ENCODE measurements around the gene IREB2. TPM values are rescaled to one million over a fixed set of nuclear protein-coding genes. Genes with fewer than 3 reads are reported as not detected.

The IREB2 gene, protein sequence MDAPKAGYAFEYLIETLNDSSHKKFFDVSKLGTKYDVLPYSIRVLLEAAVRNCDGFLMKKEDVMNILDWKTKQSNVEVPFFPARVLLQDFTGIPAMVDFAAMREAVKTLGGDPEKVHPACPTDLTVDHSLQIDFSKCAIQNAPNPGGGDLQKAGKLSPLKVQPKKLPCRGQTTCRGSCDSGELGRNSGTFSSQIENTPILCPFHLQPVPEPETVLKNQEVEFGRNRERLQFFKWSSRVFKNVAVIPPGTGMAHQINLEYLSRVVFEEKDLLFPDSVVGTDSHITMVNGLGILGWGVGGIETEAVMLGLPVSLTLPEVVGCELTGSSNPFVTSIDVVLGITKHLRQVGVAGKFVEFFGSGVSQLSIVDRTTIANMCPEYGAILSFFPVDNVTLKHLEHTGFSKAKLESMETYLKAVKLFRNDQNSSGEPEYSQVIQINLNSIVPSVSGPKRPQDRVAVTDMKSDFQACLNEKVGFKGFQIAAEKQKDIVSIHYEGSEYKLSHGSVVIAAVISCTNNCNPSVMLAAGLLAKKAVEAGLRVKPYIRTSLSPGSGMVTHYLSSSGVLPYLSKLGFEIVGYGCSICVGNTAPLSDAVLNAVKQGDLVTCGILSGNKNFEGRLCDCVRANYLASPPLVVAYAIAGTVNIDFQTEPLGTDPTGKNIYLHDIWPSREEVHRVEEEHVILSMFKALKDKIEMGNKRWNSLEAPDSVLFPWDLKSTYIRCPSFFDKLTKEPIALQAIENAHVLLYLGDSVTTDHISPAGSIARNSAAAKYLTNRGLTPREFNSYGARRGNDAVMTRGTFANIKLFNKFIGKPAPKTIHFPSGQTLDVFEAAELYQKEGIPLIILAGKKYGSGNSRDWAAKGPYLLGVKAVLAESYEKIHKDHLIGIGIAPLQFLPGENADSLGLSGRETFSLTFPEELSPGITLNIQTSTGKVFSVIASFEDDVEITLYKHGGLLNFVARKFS
- 10 to 100 TPM; 26.8 to 51.3 (median 40.8) TPM for total RNA-seq

DNA sequence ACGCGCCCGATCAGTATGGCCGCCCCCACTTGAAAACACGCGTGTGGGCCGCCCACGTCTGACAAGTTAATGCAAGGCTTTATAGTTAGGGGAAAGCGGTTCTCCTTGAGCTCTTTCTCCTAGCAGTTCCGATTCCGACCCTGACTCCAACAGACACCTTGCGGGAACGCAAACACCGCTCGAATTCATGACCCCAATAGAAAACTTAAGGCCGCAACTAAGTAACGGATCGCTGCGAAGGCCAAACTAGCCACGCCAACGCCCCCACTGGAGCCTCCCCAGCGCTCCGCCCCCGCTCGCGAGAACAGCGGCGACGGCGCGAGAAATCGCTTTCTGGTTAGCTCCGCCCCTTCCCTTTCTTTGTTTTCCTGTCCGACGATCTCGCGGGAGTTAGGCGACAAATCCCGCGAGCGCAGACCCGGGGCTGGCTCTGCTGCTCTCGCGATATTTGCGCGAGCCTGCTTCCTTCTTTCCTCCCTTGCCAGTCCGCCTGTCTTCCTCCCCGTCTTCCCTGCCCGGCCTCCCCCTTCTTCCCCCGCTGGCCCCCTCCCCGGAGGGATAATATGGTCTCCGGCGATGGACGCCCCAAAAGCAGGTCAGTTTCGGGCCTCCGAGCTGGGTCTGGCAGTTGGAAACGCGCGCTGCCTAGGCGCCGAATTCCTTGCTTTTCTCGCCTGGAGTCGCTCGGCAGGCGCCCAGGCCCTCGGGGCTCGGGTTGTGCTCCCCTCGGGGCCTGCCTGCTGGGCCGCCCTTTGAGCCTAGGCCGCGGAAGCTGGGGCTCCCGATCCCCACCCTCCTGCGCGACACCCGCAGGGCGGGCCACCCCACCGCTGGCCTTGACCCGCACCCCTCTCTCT is at the start of gene IREB2:
Gene IREB2 (plus strand): TSS at position 455 of the 857 bp plus-strand sequence. CDS start 122 bp downstream, at position 577.
- ATAC-seq (ENCODE audit: low FRiP score in 2 of 2): peak; percentile 98
- Histone ChIP-seq H3K4me3 (peak within 1 kb of the TSS; percentile 69 to 97 (median 76)), H3K27ac (peak within 1 kb of the TSS; percentile 94 to 99 (median 96)), H3K9me3 (no peaks in the 10 kb centered on the region), H3K27me3 (no peaks in the 10 kb centered on the region), H3K4me1 (peaks cover 38 to 51% (median 41%) of the 10 kb centered on the region in 4 donors), H3K36me3 (peaks cover 0 to 24% (median 5%) of the 10 kb centered on the region in 4 donors)
- DNase-seq: peak; percentile 99
- 1% methylated on average over 32 to 77 of the region's 78 CpGs for WGBS, 2 donors
- TF ChIP-seq POLR2A (IDR thresholded peaks at IDR 0.05) (peak in 3 of 4 donors; percentile 22 to 61 (median 27)), EP300 (IDR thresholded peaks at IDR 0.05) (no peak), POLR2AphosphoS5 (IDR thresholded peaks at IDR 0.05) (peak; percentile 75 to 84)
- TF ChIP-seq, protein P1, sequence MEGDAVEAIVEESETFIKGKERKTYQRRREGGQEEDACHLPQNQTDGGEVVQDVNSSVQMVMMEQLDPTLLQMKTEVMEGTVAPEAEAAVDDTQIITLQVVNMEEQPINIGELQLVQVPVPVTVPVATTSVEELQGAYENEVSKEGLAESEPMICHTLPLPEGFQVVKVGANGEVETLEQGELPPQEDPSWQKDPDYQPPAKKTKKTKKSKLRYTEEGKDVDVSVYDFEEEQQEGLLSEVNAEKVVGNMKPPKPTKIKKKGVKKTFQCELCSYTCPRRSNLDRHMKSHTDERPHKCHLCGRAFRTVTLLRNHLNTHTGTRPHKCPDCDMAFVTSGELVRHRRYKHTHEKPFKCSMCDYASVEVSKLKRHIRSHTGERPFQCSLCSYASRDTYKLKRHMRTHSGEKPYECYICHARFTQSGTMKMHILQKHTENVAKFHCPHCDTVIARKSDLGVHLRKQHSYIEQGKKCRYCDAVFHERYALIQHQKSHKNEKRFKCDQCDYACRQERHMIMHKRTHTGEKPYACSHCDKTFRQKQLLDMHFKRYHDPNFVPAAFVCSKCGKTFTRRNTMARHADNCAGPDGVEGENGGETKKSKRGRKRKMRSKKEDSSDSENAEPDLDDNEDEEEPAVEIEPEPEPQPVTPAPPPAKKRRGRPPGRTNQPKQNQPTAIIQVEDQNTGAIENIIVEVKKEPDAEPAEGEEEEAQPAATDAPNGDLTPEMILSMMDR (IDR thresholded peaks at IDR 0.05): peak in 2 of 6 experiments; percentile 4 to 33

DNA sequence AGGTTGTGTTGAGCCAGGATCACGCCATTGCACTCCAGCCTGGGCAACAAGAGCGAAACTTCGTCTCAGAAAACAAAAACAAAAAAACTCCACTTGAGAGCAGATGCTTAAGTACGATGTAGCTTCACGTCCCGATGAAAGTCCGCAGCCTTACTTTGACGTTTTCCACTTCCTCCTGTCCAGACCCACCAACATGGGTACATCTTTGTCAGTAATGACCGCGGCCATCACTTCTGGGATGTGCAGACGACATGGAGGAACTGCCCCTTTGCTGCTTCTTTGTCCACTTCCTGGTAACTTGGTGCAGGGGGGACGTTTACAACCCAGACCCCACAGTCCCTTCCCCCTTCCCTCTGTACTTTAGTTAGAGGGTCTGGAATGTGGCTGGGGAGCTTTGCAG is 49.2 kb upstream of the IREB2 start:
- Histone ChIP-seq H3K27ac (no peak overlapping the region), H3K27me3 (no peaks in the 10 kb centered on the region), H3K4me3 (no peak overlapping the region), H3K36me3 (no peaks in the 10 kb centered on the region), H3K4me1 (no peaks in the 10 kb centered on the region), H3K9me3 (no peaks in the 10 kb centered on the region)
- ATAC-seq (ENCODE audit: low FRiP score in 2 of 2): no peak
- TF ChIP-seq POLR2A (IDR thresholded peaks at IDR 0.05): no peak
- TF ChIP-seq EP300 (IDR thresholded peaks at IDR 0.05): no peak
- no peak for TF ChIP-seq POLR2AphosphoS5 (IDR thresholded peaks at IDR 0.05)
- TF ChIP-seq, protein P1 (IDR thresholded peaks at IDR 0.05): no peak
- 74 to 82% methylated on average over 12 of the region's 12 CpGs for WGBS, 2 donors
- no peak for DNase-seq

DNA sequence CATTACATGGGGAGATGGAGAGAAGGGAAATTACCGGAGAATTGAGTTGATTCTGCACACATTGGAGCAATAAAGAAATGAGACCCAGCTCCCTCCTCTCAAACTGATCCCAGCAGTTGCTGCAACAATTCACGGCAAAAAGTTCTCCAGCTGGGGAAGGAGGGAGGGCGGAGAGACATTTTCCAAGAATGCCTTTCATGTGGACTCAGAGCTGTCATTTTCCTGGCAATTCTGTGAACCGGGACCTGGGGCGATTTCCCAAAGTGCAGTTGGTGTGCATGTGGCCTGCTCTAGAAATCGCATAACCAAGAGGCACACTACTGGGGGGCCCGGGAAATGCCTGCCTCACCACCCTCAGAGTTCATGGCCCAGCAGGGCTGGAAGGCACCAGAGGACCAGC is 48.7 kb upstream of the IREB2 start:
- H3K4me1 ChIP-seq: no peaks in the 10 kb centered on the region
- H3K27ac ChIP-seq: no peak overlapping the region
- H3K36me3 ChIP-seq: no peaks in the 10 kb centered on the region
- TF ChIP-seq, protein P1 (IDR thresholded peaks at IDR 0.05): no peak
- TF ChIP-seq POLR2A (IDR thresholded peaks at IDR 0.05): no peak
- TF ChIP-seq EP300 (IDR thresholded peaks at IDR 0.05): no peak
- no peak for TF ChIP-seq POLR2AphosphoS5 (IDR thresholded peaks at IDR 0.05)
- ATAC-seq (ENCODE audit: low FRiP score in 2 of 2) (no peak), DNase-seq (no peak)
- no peaks in the 10 kb centered on the region for H3K9me3 ChIP-seq
- 69 to 82% methylated on average over 5 to 7 of the region's 7 CpGs for WGBS, 2 donors
- H3K4me3 ChIP-seq: no peak overlapping the region
- H3K27me3 ChIP-seq: no peaks in the 10 kb centered on the region

DNA sequence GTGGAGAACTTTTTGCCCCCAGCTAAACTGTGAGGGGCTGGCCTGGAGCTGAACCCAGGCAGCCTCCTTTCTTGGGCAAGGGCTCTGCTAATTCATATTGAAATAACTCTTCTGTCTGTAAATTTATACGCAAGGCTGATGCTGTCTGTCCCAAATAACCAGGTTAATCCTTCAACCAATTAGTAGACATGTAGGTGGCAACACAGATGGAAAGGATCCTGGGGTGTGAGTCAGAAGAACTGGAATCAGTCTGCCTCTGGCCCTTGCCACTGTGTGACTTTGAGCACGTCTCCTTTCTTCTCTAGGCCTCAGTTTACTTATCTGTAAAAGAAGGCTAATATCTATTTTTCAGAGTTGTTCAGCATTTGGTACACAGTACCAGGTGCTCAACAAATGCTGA is 48.3 kb upstream of the IREB2 start:
- Histone ChIP-seq H3K4me1 (no peaks in the 10 kb centered on the region), H3K36me3 (no peaks in the 10 kb centered on the region), H3K27me3 (no peaks in the 10 kb centered on the region), H3K9me3 (no peaks in the 10 kb centered on the region), H3K4me3 (no peak overlapping the region), H3K27ac (no peak overlapping the region)
- DNase-seq (no peak), ATAC-seq (ENCODE audit: low FRiP score in 2 of 2) (no peak)
- TF ChIP-seq, protein P1 (IDR thresholded peaks at IDR 0.05): no peak
- TF ChIP-seq EP300 (IDR thresholded peaks at IDR 0.05) (no peak), POLR2AphosphoS5 (IDR thresholded peaks at IDR 0.05) (no peak), POLR2A (IDR thresholded peaks at IDR 0.05) (no peak)
- WGBS, 2 donors: 83 to 94% methylated on average over 2 of the region's 2 CpGs

Data from upper lobe of left lung (tissue), 6 donors.